ENCODE results near the gene NUTM2D. TPM values are rescaled to one million over a fixed set of nuclear protein-coding genes. Genes with fewer than 3 reads are reported as not detected.
"Not testable (repeated sequence)": the region's sequence is repeated elsewhere in the genome, so short reads cannot be mapped to it uniquely, and the experiment has no call there.

The NUTM2D gene
- total and polyA plus RNA-seq, 2 of the 4 experiments (the other 2 are of a cell fraction) = 0.54 to 1.9 TPM

DNA sequence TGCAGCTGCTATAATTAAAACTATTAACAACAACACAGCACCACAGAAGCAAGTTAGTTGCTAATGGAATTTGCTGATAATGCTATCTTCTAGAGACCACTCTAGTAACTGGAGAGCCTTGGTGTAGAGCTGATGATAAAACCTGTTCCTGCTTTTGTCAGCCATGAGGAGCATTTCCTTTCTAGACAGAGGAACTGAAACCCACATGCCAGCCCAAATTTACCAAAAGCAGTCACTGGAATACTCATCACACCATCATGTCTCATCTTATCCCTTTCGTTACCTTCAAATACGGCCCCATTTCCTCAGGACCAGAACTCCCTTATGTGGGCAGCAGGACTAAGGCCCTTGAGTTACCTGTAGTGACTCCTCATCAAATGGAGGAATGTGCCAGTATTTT is 40.9 kb downstream of the NUTM2D start:
- BruUV-seq (replicated peaks); H3K4me3 ChIP-seq (ENCODE audit: insufficient read depth, low read depth, low read length); H3K4ac ChIP-seq (ENCODE audit: low read depth, low read length); H4K91ac ChIP-seq (ENCODE audit: insufficient read depth, low read depth, low read length); H3K27me3 ChIP-seq (ENCODE audit: control insufficient read depth, insufficient read depth, low read length); H3K9me3 ChIP-seq (ENCODE audit: control insufficient read depth, insufficient read depth, low read length); H3K27ac ChIP-seq (ENCODE audit: insufficient read depth, low read length); in situ Hi-C loops (cut with MboI; ENCODE audit: low sequenced_read_pairs); H4K8ac ChIP-seq (ENCODE audit: low read depth in 2 of 2, low read length in 2 of 2); intact Hi-C loops (cut with micrococcal nuclease); dilution Hi-C loops (cut with HindIII; ENCODE audit: low sequenced_read_pairs, unreplicated experiment); H3K36me3 ChIP-seq (ENCODE audit: control insufficient read depth, insufficient read depth, low read length); H3K56ac ChIP-seq (ENCODE audit: extremely low read depth, insufficient read depth, low read length); H4K5ac ChIP-seq (ENCODE audit: low read depth, low read length); H3K18ac ChIP-seq (ENCODE audit: low read depth, low read length); H2AK9ac ChIP-seq (replicated peaks; ENCODE audit: low read depth, low read length, poor library complexity); H2BK20ac ChIP-seq (ENCODE audit: low read depth, low read length); ATAC-seq (ENCODE audit: low read depth); H3K23ac ChIP-seq (ENCODE audit: low read depth, low read length); H3K4me1 ChIP-seq (ENCODE audit: control insufficient read depth, insufficient read depth, low read length); H4K20me1 ChIP-seq (ENCODE audit: insufficient read depth, low read length); H2AK5ac ChIP-seq (ENCODE audit: low read depth, low read length); H2BK15ac ChIP-seq (ENCODE audit: low read depth, low read length); H3K14ac ChIP-seq (replicated peaks; ENCODE audit: low read depth, low read length); CTCF ChIA-PET; H3K9me1 ChIP-seq (ENCODE audit: insufficient read depth, low read length); H2AFZ ChIP-seq (replicated peaks; ENCODE audit: low read length, poor library complexity); DNase-seq; H3K79me1 ChIP-seq (ENCODE audit: low read depth in 1 of 2, low read length in 2 of 2); POLR2A ChIA-PET (ENCODE audit: unreplicated experiment); H3K9ac ChIP-seq (ENCODE audit: low read depth, low read length); H3K4me2 ChIP-seq (ENCODE audit: low read depth, low read length); H2BK120ac ChIP-seq (ENCODE audit: low read depth, low read length); H2BK5ac ChIP-seq (ENCODE audit: low read depth, low read length, poor library complexity, severe bottlenecking): not testable (repeated sequence)
- no CpG with 5 or more reads among the region's 2 CpGs for WGBS, 2 experiments (ENCODE audit: extremely low coverage in 2 of 2, insufficient read length in 1 of 2)

GRCh38 chr10:87407516-87408467 is 50.2 kb downstream of the NUTM2D start:
- H4K91ac ChIP-seq (ENCODE audit: insufficient read depth, low read depth, low read length); H2AK9ac ChIP-seq (replicated peaks; ENCODE audit: low read depth, low read length, poor library complexity); dilution Hi-C loops (cut with HindIII; ENCODE audit: low sequenced_read_pairs, unreplicated experiment); CTCF ChIA-PET; H3K27me3 ChIP-seq (ENCODE audit: control insufficient read depth, insufficient read depth, low read length); H2BK20ac ChIP-seq (ENCODE audit: low read depth, low read length); H3K23ac ChIP-seq (ENCODE audit: low read depth, low read length); H4K20me1 ChIP-seq (ENCODE audit: insufficient read depth, low read length); H3K56ac ChIP-seq (ENCODE audit: extremely low read depth, insufficient read depth, low read length); POLR2A ChIA-PET (ENCODE audit: unreplicated experiment); H3K4me1 ChIP-seq (ENCODE audit: control insufficient read depth, insufficient read depth, low read length); H3K4me3 ChIP-seq (ENCODE audit: insufficient read depth, low read depth, low read length); H3K27ac ChIP-seq (ENCODE audit: insufficient read depth, low read length); H2AFZ ChIP-seq (replicated peaks; ENCODE audit: low read length, poor library complexity); H2BK5ac ChIP-seq (ENCODE audit: low read depth, low read length, poor library complexity, severe bottlenecking); DNase-seq; H3K9me3 ChIP-seq (ENCODE audit: control insufficient read depth, insufficient read depth, low read length); H3K14ac ChIP-seq (replicated peaks; ENCODE audit: low read depth, low read length); H3K79me1 ChIP-seq (ENCODE audit: low read depth in 1 of 2, low read length in 2 of 2); H3K18ac ChIP-seq (ENCODE audit: low read depth, low read length); H3K9ac ChIP-seq (ENCODE audit: low read depth, low read length); H2BK120ac ChIP-seq (ENCODE audit: low read depth, low read length); BruUV-seq (replicated peaks); H4K5ac ChIP-seq (ENCODE audit: low read depth, low read length); H3K36me3 ChIP-seq (ENCODE audit: control insufficient read depth, insufficient read depth, low read length); H2BK15ac ChIP-seq (ENCODE audit: low read depth, low read length); in situ Hi-C loops (cut with MboI; ENCODE audit: low sequenced_read_pairs); H4K8ac ChIP-seq (ENCODE audit: low read depth in 2 of 2, low read length in 2 of 2); H3K9me1 ChIP-seq (ENCODE audit: insufficient read depth, low read length); H3K4ac ChIP-seq (ENCODE audit: low read depth, low read length); ATAC-seq (ENCODE audit: low read depth); H2AK5ac ChIP-seq (ENCODE audit: low read depth, low read length); intact Hi-C loops (cut with micrococcal nuclease): not testable (repeated sequence)
- H3K4me2 ChIP-seq (ENCODE audit: low read depth, low read length) = peak overlapping the region; percentile 33; the same call in 1 of the 2 replicates
- WGBS, 2 experiments (ENCODE audit: extremely low coverage in 2 of 2, insufficient read length in 1 of 2) = 17% methylated on average over 6 of the region's 36 CpGs; no CpG with 5 or more reads in 1 of the 2 experiments
